NCI-H526 treated with DMSO at 0.1 percent for 48 hours (cell line): ENCODE results near the gene CABLES1.

Source experiments
- DNase-seq: peaks from one replicate; lab custom pipeline; 2025; lab: John Stamatoyannopoulos, UW

The CABLES1 gene

DNA sequence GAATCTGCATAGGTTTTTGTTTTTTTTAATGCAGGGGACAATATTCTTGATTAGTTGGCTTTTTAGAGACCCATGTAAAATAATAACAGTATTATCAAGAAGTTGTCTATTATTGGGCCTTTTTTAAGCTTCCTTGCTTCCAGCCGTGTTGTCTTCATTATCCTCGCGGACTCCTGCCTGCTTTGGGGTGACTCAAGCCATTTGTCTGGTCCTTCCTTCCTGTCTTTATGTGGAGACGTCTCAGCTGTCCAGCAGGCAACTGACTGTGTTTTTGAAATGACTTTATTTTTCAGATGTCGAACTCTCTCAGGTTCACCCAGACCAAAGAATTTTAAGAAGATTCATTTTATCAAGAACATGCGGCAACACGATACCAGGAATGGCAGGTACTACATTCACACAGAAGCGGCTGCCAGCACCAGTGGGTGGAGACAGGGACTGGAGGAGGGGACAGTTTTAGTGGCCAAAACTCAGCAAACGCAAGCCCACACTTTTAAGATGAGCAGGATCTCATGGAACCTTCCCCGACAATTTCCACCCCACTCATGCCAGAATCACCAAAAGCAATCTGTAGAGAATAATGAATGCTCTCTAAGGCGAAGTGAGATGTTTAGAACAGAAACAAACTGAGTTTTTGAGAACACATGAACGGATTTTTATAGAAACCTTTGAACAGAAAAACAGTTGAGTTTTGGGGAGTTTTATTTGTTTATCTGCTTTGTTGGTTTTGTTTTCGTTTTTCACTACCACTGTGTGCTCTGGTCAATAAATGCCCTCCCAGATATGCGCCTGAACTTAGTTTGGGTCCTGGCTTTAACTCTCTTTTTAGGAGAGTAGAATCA lies 59.1 kb downstream of the CABLES1 start:
- no peak for DNase-seq

DNA sequence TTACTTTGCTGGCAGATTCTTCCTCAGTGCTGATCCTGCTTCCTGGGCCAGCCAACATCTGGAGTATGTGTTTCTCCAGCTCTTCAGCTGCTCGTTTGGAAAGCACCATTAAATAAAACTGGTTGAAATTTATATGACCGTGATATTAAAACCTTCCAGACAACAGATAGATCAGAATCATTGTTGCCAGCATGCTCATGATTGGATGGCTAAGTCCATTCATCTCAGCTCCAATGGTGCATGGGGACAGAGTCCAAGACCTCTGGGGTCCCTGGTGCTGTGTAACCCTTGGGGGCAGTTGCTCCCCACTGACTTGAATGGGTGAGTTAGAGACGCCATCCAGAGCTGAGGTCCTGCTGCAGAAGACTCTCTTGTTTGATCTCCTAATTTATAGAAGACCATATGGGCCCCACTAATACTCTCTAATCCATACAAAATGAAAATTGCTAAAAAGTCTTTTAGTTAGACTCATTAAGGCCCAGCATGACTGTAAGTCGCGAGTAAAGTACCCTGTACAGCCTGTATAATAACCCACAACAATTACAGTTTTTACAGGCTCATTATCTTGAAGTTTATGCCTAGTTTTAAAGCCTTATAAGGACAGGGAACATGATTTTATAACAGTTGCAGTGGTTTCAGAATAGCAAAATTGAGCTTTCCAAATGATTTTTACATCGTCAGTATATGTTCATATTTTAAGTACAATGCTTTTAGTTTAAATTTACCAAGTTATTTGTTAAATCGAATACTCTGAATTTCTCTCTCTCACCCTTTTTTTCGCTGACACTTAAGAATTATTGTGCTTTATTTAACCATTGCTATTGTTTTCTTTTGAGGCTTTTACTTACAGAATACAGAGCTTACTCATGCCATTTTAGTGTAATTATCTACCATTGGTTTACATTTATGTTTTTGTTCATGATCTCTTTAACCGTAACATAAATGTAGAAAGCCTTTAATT lies 60.0 kb downstream of the CABLES1 start:
- DNase-seq = no peak

DNA sequence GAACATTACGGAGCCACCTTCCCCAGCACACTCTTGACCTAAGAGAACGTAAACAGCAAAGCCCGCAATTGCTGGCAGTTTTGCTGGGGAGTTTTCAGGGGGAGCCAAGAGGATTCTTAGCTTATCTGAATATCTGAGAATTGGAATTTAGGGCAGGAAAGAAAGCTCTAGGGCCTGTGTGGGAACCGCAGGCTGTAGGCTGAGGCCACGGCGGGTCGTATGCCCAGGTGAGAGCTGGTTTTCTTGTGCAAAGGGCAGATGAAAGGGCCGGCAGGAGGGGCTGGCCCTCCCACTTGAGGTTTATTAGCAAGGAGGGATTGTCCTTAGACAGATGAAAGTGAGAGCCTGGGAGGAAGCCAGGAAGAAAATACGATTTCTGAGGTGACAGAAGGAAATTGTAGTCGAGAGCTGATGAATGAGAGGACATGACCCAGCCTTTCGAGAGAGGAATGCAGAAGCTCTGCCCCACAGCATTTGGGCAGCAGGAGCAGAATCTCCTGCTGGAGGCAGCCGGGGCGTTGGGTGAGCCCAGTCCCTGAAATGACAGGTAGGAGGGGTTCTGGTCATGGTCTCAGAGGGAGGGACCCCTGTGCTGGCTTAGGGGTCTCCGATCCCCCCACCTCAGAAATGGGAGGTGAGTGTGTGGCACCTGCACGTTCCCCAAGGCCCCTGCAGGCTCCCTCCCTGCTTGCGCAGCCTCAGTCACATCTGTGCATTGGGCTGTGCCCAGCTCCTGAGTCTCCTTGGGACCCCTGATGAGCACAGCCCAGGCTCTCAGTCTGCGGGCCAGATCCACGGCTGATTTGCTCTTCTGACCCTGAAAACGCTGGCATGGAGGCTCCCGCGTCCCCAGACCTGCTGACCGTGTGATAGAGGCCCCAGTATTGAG lies 61.1 kb downstream of the CABLES1 start:
- DNase-seq = no peak

DNA sequence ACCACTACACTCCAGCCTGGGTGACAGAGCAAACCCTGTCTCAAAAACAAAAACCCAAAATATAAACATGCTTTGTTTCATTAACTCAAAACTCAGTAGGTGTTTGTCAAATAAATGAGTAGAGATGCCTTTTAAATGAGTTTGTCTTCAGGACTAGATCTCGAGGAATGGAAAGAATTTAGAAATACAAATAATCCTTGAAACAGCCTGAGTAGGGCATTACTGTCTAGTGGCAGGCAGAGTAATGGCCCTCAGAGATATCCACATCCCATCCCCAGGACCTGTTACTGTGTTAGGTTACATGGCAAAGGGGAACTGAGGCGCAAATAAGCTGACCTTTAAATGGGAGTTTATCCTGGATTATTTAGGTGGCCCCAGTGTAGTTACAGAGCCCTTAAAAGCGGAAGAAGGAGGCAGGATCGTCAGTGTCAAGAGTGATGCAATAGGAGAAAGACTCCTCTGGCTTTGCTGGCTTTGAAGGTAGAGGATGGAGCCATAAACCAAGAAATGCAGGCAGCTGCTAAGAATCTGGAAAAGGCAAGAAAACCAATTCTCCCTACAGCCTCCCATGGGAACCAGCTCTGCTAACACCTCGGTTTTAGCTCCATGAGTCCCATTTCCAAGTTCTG lies 63.0 kb downstream of the CABLES1 start:
- no peak for DNase-seq

DNA sequence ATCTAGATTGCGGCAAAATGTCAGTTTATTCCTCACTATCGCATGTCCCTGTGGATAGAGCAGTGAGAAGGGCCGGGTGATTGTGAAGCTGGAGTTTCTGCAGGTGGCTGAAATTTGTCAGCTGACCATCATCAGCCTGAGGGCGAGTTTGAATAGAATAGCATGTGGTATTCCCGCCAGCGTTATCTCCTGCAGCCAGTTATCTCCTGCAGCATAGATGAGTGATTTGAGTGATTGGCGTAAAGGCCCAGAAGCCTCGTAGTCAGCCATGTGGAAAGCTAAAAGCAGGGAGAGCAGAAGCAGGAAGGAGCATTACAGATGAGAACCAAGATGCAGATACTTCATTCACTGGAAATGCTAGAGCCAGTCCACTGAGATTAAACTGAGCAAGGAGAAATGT lies 65.5 kb downstream of the CABLES1 start:
- no peak for DNase-seq

DNA sequence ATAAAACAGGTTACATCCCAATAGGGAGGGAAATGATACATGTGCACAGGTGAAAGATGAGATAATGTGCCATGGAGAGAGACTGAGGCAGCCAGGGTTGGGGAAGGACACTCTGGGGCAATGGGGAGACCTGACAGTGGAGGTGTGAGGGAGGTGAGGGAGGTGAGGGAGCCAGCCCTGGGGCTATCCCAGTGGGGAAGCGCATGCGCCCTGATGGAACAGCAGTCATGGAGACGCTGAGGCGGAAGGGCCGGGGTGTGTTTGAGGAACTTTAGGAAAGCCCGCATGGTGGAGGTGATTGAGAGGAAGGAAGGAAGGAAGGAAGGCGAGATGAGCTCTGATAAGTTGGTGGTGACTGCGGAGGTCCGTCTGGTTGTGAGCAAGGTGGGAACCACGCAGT lies 66.5 kb downstream of the CABLES1 start:
- DNase-seq = no peak

DNA sequence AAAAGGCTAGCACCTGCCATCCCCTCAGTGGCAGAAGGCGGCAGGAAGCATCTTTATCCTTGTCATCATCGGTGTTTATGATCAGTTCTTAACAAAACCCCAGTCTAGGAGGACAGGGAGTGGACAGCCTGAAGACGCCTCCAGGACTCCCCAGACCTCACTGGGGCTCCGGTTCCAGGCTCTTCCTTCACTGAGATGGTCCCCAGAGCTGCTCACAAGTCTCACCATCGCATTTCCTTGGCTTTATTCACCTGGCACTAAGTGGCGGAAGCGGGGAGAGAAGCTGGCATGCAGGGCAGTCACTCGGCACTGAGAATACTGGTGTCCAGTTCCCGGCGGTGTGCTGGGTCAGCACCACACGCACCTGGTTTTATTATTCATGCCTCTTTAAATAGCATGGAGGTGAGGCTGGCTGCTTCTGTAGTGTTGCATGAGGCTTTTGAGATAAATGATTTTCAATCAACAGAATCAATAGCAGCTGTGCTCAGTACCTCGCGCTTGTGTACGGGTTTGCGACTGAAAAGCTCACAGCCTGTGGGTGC lies 68.7 kb downstream of the CABLES1 start:
- DNase-seq = no peak

DNA sequence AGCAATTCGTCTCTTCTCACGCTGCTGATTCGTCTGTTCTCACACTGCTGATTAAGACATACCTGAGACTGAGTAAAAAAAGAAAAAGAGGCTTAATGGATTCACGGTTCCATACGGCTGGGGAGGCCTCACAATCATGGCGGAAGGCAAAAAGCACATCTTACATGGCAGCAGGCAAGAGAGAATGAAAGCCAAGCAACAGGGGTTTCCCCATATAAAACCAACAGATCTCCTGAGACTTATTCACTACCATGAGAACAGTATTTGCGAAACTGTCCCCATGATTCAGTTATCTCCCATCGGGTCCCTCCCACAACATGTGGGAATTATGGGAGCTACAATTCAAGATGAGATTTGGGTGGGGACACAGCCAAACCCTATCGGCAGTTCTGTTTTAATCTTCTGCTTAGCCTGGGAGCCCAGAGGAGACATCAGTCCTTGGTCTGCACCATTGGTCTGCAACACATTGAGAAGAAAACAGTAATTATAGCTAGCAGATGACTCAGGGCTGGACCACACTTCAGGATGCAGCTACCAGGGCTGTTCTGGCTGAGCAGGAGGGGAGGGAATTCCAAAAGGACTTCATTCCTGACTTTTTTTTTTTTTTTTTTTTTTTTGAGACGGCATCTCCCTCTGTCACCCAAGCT lies 69.4 kb downstream of the CABLES1 start:
- no peak for DNase-seq

DNA sequence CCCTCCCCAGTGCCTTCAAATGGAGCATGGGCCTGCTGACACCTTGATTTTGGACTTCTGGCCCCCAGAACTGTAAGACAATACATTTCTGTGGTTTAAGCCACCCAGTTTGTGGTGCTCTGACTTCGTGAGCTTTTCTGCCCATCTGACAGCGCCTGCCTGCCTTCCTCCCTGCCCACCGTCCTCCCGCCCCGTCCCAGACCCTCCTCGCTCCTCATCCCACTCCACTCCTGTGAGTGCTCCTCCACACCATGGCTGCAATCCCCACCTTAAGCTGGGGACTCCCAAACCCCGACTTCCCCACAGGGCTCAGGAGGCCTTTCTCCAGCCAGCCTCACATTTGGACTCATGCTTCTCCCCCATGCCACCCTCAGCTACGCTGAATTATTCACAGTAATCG lies 70.7 kb downstream of the CABLES1 start:
- DNase-seq = no peak

DNA sequence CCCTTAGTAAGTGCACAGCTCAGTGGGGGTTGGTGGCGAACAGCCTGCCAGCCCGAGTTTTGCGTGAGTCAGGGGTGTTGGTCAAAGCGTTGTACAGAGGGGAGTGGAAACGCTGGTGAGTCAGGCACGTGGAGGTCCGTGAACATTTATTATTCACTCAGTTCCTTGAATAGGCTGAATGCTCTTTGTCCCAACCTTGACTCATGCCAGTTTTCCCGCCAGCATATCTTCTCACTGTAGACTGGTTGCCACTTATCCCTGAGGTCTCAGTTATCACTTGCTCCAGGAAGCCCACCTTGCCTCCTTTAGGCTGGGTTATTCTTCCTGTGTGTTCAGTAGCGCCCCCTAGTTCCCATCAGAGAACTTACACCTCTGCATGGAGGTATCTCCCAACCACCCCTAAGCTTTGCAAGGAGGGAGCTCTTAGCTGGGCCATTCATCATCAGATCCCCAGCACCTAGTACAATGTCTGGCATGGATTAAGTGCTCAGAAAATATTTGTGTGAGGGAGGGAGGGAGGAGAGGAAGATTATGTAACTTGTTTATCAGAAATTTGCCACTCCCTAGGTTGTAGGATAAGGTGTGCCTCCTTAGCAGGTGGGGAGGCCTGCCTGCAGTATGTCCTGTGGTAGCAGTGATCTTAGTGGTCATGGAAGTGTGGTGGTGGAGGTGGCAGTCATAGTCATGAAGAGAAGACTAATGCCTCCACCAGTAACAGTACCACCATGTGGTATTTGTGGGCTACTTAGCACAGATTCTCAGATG lies 72.1 kb downstream of the CABLES1 start:
- no peak for DNase-seq

DNA sequence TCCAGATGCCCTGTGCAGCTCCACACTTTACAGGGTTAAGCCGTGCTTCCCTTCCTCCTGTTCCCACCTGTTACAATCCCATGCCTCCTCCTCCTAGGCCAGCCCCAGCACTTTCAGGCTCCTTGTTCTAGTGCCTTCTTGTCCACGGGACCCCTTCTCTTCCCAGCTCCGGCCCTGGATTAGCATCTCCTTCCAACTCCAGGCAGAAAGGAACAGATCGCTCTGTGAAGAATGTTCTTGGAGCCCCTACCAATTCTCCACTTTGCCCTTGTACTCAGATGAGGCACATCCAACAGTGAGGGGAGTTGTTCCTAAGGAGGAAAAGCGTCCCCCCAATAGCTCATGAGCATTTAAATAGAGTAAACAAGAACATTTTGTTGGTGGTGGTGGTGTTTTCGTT lies 72.7 kb downstream of the CABLES1 start:
- DNase-seq = no peak

DNA sequence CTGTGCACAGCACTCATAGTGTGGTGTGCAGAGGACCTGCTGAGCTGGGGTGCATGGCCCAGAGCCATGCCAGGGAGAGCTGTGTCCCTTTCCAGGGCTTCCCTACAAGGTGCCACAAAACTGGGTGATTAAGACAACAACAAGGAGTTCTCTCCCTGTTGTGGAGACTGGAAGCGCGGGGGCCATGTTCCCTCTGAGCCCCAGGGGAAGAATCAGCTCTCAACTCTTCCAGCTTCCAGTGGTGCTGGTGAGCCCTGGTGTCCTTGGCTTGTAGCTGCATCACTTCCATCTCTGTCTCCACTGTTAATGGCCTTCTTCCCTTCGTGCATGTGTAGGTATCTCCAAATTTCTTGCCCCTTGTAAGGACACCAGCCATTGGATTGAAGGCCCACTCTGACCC lies 73.3 kb downstream of the CABLES1 start:
- DNase-seq = no peak

DNA sequence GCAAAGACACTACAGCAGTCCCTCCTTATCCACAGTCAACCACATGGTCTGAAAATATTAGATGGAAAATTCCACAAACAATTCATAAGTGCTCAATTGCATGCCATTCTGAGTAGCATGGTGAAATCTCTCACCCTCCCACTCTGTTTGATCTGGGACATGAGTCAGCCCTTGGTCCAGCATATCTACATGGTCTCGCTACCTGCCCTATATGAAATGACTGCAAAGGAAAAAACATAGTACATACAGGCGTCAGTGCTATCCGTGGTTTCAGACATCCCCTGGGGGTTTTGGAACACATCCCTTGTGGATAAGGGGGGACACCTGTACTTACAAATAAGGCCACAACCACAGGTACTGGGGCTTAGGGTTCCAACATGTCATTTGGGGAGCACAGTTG lies 73.7 kb downstream of the CABLES1 start:
- DNase-seq = no peak

DNA sequence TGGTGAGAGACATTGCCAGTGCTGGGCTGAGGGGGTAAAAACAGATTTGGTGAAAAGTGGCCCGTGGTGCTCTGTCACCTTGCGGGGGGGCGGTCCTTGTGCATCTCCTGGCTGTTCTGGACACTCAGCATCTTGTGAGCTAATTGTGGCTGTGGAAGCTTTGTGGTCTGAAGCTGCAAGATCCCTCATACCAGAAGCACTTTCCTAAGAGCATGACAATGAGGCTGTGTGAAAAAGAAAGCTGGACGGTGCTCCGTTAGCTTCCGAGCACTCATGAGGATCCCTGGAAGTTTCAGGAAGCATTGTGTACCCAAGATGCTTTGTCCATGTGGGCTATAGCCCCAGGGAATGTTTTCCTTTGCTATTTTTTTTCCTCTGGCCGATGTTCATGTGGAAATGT lies 74.5 kb downstream of the CABLES1 start:
- DNase-seq = no peak

DNA sequence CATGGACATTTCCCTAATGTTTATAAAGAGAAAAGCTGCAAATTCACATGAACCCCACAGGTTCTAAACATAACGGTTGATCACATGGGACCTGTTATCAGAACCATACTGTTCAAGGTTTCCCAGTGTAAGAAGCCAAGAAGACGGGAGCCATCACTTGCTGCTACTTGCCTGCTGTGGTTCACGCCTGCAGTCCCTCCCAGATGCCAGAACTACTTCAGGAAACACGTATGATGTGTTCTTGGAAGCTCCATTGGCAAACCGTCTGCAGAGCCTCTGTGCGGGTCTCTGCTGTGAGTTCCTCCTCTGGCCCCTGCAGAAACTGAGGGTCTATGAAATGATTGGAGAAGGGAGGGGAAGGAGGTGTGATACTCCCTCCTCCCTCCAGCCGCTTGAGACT lies 75.2 kb downstream of the CABLES1 start:
- DNase-seq = no peak

DNA sequence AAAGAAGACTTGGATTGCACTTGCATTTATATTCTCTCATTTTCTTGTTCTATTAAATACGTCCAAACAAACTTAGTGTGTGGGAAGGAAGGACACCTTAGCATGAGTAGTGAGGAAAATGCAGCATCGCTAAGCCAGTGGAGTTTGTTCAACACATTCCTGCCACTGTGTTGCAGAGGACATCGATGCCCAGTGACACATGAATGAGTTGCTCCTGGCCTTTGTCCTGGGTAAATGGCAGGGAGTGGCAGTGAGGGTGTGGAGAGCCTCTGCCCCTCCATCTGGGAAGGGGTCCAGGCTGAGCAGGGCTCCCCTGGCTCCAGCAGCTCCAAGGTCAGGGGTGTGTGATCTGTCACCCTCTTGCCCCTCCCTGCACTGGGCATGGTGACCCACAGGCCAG lies 75.9 kb downstream of the CABLES1 start:
- no peak for DNase-seq

DNA sequence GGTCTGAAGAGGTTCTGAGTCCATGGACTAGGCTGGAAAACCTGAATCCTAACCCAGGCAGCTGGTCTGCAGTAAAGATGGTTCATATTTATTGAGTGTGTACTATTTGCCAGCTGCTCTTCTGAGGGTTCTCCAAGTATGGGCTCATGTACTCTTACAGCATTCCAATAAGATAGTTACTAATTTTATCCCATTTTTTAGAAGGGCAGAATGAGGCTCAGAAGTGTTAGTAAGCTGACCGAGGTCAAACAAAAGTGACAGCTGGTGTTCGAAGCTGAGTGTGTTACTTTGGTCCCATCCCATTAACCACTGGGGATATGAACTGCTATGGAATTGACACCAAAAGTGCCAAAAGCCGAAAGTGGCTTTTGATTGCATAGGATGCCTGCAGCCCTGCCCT lies 76.9 kb downstream of the CABLES1 start:
- DNase-seq = no peak

DNA sequence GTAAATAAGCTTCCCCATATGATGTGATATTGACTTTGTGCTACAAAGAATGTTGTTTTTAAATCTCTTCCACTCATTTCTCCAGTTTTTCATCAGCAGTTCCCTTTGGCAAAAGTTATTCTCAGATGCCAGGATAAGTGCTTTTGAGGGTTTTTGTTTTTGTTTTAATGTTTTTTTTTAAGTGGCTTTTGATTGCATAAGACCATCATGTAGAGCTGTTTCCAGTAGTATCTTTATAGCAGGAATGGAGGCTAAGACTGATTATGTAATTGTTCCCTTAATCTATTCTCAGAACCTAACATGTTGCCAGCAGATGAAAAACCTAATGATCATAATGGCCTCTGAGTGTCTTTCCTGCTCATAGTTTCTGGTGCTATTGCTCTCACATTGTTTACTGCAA lies 77.9 kb downstream of the CABLES1 start:
- no peak for DNase-seq

DNA sequence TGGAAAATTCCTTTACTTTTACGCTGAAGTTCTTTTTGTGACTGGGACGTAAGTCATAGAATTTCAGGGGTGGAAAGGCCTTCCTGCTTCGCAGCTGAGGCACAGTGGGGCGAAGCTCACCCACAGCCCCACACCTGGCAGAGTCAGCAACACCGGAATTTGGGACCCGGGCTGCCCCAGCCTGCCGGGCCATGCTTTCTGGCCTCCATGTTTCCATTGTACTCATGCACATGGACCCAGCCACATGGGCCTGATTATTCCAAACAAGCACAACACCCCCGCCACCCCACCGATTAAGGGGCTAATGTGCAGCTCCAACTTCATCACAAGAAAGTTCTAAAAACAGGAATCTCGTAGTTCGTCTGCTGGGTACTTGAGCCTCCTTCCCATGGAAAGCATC lies 82.5 kb downstream of the CABLES1 start:
- DNase-seq = no peak

DNA sequence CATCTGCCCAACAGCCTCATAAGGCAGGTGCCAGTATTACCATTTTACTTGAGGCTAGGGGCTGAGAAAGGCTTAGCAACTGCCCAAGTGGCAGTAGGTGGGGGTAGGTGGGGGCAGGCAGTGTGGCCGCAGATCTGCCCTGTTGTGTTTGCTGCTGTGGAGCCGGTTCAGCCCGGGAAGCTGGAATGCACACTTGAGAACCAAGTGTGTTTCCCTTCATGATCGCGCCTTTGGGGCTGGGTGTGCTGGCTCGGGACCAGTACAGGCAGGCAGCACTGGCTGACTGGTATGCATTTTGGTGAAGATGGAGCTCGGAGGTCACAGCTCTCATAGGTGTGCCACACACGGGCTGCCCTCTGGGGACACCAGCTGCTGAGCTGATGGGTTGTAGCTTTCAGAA lies 85.1 kb downstream of the CABLES1 start:
- no peak for DNase-seq
